Mesothelial cell of epicardium (in vitro differentiated cells): ENCODE data around the gene CUTC. TPM values are rescaled to one million over a fixed set of nuclear protein-coding genes. Genes with fewer than 3 reads are reported as not detected.
"Not testable (repeated sequence)": the region's sequence is repeated elsewhere in the genome, so short reads cannot be mapped to it uniquely, and the experiment has no call there.

Experiments
- DNase-seq, 2 experiments: peaks; one replicate each; pipeline ENCODE4 v3.0.0; 2021; ENCODE audit warnings: low spot score in 2 of 2; ENCODE audit not compliant: unreplicated experiment in 2 of 2
- H3K27ac Mint-ChIP-seq: 2 replicates; pipeline ENCODE4 v1.8.0; 2021; ENCODE audit warnings: mixed read lengths
- H3K27me3 Mint-ChIP-seq: 2 replicates; pipeline ENCODE4 v1.8.0; 2021; ENCODE audit warnings: low read depth, mixed read lengths
- H3K36me3 Mint-ChIP-seq: 2 replicates; pipeline ENCODE4 v1.8.0; 2021; ENCODE audit warnings: mixed read lengths
- H3K4me1 Mint-ChIP-seq: 2 replicates; pipeline ENCODE4 v1.8.0; 2021; ENCODE audit warnings: mixed read lengths
- H3K4me3 Mint-ChIP-seq: 2 replicates; pipeline ENCODE4 v1.8.0; 2021; ENCODE audit warnings: mild to moderate bottlenecking, moderate library complexity, mixed read lengths
- H3K9me3 Mint-ChIP-seq: 2 replicates; pipeline ENCODE4 v1.8.0; 2021; ENCODE audit warnings: mixed read lengths
- CTCF ChIP-seq: fragments of 200-600 bp; sonication (generic); IDR thresholded peaks from one replicate; pipeline ENCODE4 v1.5.0; 2021; ENCODE audit warnings: antibody characterized with exemption; ENCODE audit not compliant: unreplicated experiment
- total RNA-seq: library from RNA; stranded (reverse); gene quantifications from 3 replicates; pipeline ENCODE4 v1.2.1, GENCODE V29; 2021

The CUTC gene
- total RNA-seq, 1 donor from 2014 or later: 10.4 TPM

GRCh38 chr10:99743841-99744240 lies 11.8 kb downstream of the CUTC start:
- TF ChIP-seq CTCF: no peak
- H3K9me3 Mint-ChIP-seq: peaks cover 28% of the 10 kb centered on the region
- H3K27me3 Mint-ChIP-seq: no peaks in the 10 kb centered on the region
- DNase-seq: no peak
- H3K27ac Mint-ChIP-seq: no peak overlapping the region
- H3K36me3 Mint-ChIP-seq: peaks cover 53% of the 10 kb centered on the region
- no peak overlapping the region for H3K4me3 Mint-ChIP-seq
- no peaks in the 10 kb centered on the region for H3K4me1 Mint-ChIP-seq

- H3K9me3 Mint-ChIP-seq, DNase-seq, H3K4me1 Mint-ChIP-seq, H3K4me3 Mint-ChIP-seq, H3K27ac Mint-ChIP-seq, H3K27me3 Mint-ChIP-seq: not testable (repeated sequence)
- H3K36me3 Mint-ChIP-seq: peaks cover 39% of the 10 kb centered on the region
Observed at GRCh38 chr10:99746166-99746565, 14.1 kb downstream of the CUTC start.

- Mint-ChIP-seq H3K4me3 (no peak overlapping the region), H3K27me3 (no peaks in the 10 kb centered on the region), H3K4me1 (no peaks in the 10 kb centered on the region), H3K36me3 (peaks cover 23% of the 10 kb centered on the region), H3K27ac (no peak overlapping the region), H3K9me3 (no peaks in the 10 kb centered on the region)
- no peak for TF ChIP-seq CTCF
- no peak for DNase-seq
Observed at GRCh38 chr10:99748823-99749451, 16.9 kb downstream of the CUTC start.

GRCh38 chr10:99750641-99751040 lies 18.6 kb downstream of the CUTC start:
- no peak for TF ChIP-seq CTCF
- Mint-ChIP-seq H3K4me3 (no peak overlapping the region), H3K27me3 (no peaks in the 10 kb centered on the region), H3K9me3 (no peaks in the 10 kb centered on the region), H3K4me1 (no peaks in the 10 kb centered on the region), H3K36me3 (peaks cover 24% of the 10 kb centered on the region), H3K27ac (no peak overlapping the region)
- DNase-seq: no peak

DNA sequence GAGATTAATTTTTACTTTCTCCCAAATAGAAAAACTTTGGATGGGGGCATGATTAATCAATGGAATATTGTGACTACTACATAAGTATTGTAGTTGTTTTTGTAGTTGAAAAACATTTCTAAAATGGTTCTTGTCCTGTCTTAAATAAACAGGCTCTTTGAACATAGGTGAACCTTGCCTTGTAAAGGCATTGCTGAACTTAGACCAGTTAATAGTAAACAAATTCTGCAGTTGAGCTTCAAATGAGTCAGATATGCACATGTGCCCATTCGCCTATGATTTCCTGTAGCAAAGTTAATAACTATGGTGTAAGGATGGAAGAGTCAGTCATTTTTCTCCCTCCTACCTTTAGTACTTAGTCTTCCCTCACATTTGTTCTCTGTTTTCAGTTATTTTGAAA lies 22.6 kb downstream of the CUTC start:
- TF ChIP-seq CTCF: no peak
- Mint-ChIP-seq H3K27me3 (no peaks in the 10 kb centered on the region), H3K4me1 (no peaks in the 10 kb centered on the region), H3K9me3 (no peaks in the 10 kb centered on the region), H3K36me3 (peaks cover 38% of the 10 kb centered on the region), H3K27ac (no peak overlapping the region), H3K4me3 (no peak overlapping the region)
- DNase-seq: no peak

GRCh38 chr10:99756159-99756558 lies 24.1 kb downstream of the CUTC start:
- H3K27me3 Mint-ChIP-seq: no peaks in the 10 kb centered on the region
- H3K9me3 Mint-ChIP-seq: no peaks in the 10 kb centered on the region
- H3K27ac Mint-ChIP-seq: no peak overlapping the region
- TF ChIP-seq CTCF: no peak
- no peak for DNase-seq
- H3K4me1 Mint-ChIP-seq: no peaks in the 10 kb centered on the region
- H3K36me3 Mint-ChIP-seq: peaks cover 42% of the 10 kb centered on the region
- H3K4me3 Mint-ChIP-seq: no peak overlapping the region
